GM21381 (cell line): ENCODE data around the gene TP53BP1.
"Not testable (repeated sequence)": the region's sequence is repeated elsewhere in the genome, so short reads cannot be mapped to it uniquely, and the experiment has no call there.

Source experiments
- ATAC-seq: cut with Tn5 transposase; IDR thresholded peaks from one replicate; pipeline ENCODE4 v1.9.1; 2021; ENCODE audit warnings: mild to moderate bottlenecking, moderate library complexity; ENCODE audit not compliant: unreplicated experiment

TP53BP1 gene

GRCh38 chr15:43420435-43420834 is 72.5 kb downstream of the TP53BP1 start:
- no peak for ATAC-seq

- ATAC-seq = no peak
These were observed 78.8 kb downstream of the TP53BP1 start for GRCh38 chr15:43414196-43414595.

GRCh38 chr15:43412096-43412495 is 80.9 kb downstream of the TP53BP1 start:
- no peak for ATAC-seq

GRCh38 chr15:43410572-43411214 is 82.3 kb downstream of the TP53BP1 start:
- no peak for ATAC-seq

- ATAC-seq = no peak
These were observed 84.2 kb downstream of the TP53BP1 start for GRCh38 chr15:43408789-43409188.

GRCh38 chr15:43406808-43407207 is 86.1 kb downstream of the TP53BP1 start:
- ATAC-seq = no peak

GRCh38 chr15:43406189-43406588 is 86.8 kb downstream of the TP53BP1 start:
- no peak for ATAC-seq

GRCh38 chr15:43404130-43404529 is 88.8 kb downstream of the TP53BP1 start:
- ATAC-seq = no peak

- no peak for ATAC-seq
These were observed 89.3 kb downstream of the TP53BP1 start for GRCh38 chr15:43403616-43404015.

GRCh38 chr15:43402255-43402654 is 90.7 kb downstream of the TP53BP1 start:
- no peak for ATAC-seq

- ATAC-seq = not testable (repeated sequence)
These were observed 99.4 kb downstream of the TP53BP1 start for GRCh38 chr15:43393592-43393991.

- no peak for ATAC-seq
These were observed 102.2 kb downstream of the TP53BP1 start for GRCh38 chr15:43390723-43391122.

GRCh38 chr15:43383070-43383469 is 109.9 kb downstream of the TP53BP1 start:
- no peak for ATAC-seq

- ATAC-seq = no peak
These were observed 110.6 kb downstream of the TP53BP1 start for GRCh38 chr15:43382310-43382709.

GRCh38 chr15:43378601-43379000 is 114.4 kb downstream of the TP53BP1 start:
- no peak for ATAC-seq

- ATAC-seq = no peak
These were observed 116.8 kb downstream of the TP53BP1 start for GRCh38 chr15:43376017-43376705.

GRCh38 chr15:43370975-43371974 is 121.7 kb downstream of the TP53BP1 start, which contains the start of the genes TUBGCP4 and ZSCAN29:
TUBGCP4 (plus strand) TSS chr15:43371101; CDS start chr15:43371355, 254 bp downstream.
ZSCAN29 (minus strand) TSS chr15:43371043; CDS start chr15:43369913, 1,130 bp downstream.
- peak; percentile 82 for ATAC-seq

- ATAC-seq = peak; percentile 46
These were observed 122.5 kb downstream of the TP53BP1 start for GRCh38 chr15:43370310-43370974.

- ATAC-seq = no peak
These were observed 131.5 kb downstream of the TP53BP1 start for GRCh38 chr15:43361313-43361903.

GRCh38 chr15:43360821-43361220 is 132.1 kb downstream of the TP53BP1 start:
- ATAC-seq = no peak
